Epithelial cell of esophagus (primary cell): ENCODE measurements around the gene ZBTB3.
"Not testable (repeated sequence)": the region's sequence is repeated elsewhere in the genome, so short reads cannot be mapped to it uniquely, and the experiment has no call there.

Experiments
- DNase-seq: peaks from one replicate; pipeline ENCODE4 v3.0.0; 2010; ENCODE audit warnings: low read depth
- H3K4me3 ChIP-seq: 2 replicates; pipeline ENCODE4 v1.5.1; 2011; ENCODE audit warnings: mild to moderate bottlenecking, low read length, control low read depth
- TF ChIP-seq, protein P1 (sequence below): IDR thresholded peaks from 2 replicates; pipeline ENCODE4 v1.5.1; 2011; ENCODE audit warnings: low read depth, mild to moderate bottlenecking, low read length, control low read depth, inconsistent platforms; ENCODE audit not compliant: insufficient read depth; ENCODE audit errors: missing control alignments

Gene ZBTB3

DNA sequence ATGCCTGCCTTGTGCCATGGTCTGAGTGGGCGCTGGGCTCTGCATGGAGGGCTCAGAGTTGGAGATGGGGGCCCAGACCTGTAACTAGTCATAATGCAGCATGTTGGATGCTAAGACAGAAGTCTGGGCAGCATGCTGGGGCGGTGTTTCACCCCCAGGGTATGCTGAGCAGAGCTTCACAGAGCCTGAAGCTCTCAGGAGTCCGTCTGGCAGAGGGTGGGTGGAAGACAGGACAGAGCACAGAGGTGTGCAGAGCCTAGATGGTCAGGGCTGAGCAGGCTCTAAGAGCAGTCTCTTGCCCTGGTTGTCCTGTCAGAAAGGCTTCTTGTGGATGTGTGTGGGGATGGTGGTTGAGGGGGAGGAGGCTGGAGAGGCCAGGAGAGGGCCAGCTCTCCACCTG lies 24.5 kb upstream of the ZBTB3 start:
- no peak overlapping the region for H3K4me3 ChIP-seq
- TF ChIP-seq, protein P1, sequence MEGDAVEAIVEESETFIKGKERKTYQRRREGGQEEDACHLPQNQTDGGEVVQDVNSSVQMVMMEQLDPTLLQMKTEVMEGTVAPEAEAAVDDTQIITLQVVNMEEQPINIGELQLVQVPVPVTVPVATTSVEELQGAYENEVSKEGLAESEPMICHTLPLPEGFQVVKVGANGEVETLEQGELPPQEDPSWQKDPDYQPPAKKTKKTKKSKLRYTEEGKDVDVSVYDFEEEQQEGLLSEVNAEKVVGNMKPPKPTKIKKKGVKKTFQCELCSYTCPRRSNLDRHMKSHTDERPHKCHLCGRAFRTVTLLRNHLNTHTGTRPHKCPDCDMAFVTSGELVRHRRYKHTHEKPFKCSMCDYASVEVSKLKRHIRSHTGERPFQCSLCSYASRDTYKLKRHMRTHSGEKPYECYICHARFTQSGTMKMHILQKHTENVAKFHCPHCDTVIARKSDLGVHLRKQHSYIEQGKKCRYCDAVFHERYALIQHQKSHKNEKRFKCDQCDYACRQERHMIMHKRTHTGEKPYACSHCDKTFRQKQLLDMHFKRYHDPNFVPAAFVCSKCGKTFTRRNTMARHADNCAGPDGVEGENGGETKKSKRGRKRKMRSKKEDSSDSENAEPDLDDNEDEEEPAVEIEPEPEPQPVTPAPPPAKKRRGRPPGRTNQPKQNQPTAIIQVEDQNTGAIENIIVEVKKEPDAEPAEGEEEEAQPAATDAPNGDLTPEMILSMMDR = no peak
- DNase-seq = no peak

DNA sequence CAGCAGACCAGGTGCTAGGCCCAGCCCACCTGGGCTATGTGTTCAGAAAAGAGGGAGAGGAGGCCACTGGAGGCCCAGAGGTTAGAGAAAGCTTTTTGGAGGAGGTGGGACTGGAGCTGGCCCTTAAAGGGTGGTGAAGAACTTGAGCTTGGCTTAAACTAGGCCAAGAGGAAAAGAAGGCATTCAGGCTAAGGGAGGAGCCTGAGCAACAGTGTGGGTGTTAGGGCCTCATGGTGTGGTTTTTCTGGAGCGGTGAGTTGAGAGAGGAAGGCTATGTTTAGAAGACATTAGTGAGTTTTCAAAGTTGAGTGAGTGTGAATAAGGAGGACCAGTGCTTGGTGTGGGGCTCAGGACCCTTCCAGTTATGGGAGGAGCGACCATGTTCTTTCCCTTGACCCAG lies 23.4 kb upstream of the ZBTB3 start:
- DNase-seq = no peak
- TF ChIP-seq, protein P1 = no peak
- no peak overlapping the region for H3K4me3 ChIP-seq

DNA sequence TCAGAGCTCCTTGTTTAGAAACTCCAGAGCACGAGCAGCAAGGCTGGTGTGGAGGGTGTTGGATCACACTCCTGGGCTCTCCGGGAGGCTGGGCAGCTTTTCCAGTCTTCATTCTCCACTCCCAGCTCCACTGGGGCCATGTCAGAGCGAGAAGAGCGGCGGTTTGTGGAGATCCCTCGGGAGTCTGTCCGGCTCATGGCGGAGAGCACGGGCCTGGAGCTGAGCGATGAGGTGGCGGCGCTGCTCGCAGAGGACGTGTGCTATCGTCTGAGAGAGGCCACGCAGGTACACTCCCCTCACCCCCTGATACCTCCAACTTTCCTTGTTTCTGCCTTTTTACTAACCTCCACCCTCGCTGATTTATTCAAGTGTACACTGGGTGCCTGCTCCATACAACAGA lies 21.7 kb upstream of the ZBTB3 start:
- TF ChIP-seq, protein P1 = no peak
- H3K4me3 ChIP-seq = no peak overlapping the region
- no peak for DNase-seq

DNA sequence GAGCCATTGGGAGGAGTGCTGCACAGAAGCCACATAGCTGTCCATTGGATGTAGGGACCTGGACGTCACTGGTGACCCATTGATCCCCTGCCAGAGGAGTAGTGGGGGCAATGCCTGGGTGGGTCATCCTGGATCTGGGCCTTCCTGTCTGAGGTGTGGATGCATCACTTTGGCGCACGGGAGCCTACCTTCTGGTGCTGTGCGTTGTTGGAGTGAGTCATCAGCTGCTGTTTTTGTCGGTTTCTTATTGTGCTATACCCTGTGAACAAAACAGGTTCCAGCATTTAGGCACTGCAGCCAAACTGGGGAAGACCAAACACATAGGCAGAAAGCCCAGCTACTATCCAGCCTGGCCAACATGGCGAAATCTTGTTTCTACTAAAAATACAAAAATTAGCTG lies 20.4 kb upstream of the ZBTB3 start:
- TF ChIP-seq, protein P1 = no peak
- DNase-seq = peak; percentile 53
- no peak overlapping the region for H3K4me3 ChIP-seq

DNA sequence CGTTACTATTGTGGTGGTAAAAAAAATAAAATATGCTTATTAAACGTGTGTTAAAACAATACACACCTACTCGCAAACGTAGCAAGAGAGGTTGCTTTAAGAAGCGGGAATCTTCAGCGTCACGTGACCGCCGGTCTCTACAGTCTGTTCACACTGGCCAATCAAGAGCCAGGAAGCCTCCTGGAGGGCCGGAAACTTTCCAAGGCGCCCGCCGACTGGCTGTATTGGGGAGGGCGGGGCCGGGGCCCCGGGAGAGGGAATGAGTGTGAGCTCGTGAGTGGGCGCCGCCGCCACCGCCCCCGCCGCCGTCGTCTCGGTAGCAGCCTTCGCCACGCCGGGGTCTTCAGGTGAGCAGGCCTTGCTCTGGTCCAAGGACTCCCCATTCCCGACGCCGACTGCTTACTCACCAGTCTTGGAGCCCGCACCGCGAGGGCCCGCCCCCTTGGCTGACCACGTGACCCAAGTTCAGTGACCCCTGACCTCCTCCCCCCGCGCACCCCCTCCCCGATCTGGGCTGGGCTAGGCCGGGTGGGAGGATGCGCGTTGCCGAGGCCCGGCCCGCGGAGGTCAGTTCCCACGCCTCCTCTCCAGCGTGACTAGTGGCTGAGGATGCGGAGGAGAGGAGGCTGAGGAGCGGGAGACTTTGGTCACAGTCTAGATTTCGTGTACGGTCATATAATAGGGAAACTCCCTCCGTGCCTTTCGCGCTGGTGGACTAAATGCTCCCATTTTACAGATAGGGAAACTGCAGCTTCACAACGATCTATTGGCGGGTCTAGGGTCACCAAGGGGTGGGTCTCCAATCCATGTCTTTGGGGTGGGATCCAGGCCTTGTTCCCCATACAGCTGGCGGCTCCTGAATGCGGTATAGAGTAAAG lies 17.4 kb upstream of the ZBTB3 start, which contains the start of gene TAF6L:
TAF6L (plus strand) TSS at position 253 of the 878 bp plus-strand sequence. CDS start 4,388 bp downstream, outside the sequence.
- DNase-seq = peak; percentile 98
- peak within 1 kb of the TSS; percentile 65 for H3K4me3 ChIP-seq
- TF ChIP-seq, protein P1 = no peak

DNA sequence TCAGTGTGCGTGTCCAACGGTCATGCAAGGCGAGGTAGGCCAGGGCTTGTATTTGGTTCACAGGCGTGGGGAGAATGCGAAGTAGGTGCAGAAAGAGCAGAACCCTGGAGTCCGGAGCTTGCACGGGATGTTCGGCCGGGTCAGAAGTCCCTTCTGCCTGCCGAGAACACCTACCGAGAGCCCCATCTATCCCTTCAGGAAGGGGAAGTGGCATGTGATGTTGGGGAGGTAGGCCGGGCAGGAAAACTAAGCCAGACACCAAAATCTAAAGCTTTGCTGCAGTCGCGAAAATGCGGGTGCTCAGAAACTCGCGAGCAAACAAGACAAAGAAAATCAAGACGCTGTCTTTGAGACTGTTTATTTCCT lies 16.8 kb upstream of the ZBTB3 start:
- peak overlapping the region; percentile 65 for H3K4me3 ChIP-seq
- peak; percentile 17 for DNase-seq

DNA sequence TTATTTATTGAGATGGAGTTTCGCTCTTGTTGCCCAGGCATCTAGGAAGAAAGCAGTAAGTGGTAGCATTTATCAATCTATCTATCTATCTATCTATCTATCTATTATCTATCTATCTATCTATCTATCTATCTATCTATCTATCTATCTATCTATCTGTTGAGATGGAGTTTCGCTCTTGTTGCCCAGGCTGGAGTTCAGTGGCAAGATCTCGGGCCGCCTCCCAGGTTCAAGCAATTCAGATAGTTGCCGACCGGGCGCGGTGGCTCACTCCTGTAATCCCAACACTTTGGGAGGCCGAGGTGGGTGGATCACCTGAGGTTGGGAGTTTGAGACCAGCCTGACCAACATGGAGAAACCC lies 6.9 kb upstream of the ZBTB3 start:
- peak overlapping the region; percentile 5 for H3K4me3 ChIP-seq
- not testable (repeated sequence) for DNase-seq

More for the DNA sequence above, 16.8 kb upstream of the ZBTB3 start:
- TF ChIP-seq, protein P1 = no peak
